K562 (cell line): ENCODE data around the gene CTNNBL1. TPM values are rescaled to one million over a fixed set of nuclear protein-coding genes. Genes with fewer than 3 reads are reported as not detected.

Experiments used
- CBFA2T2 ChIP-seq: fragments of 450-650 bp; conservative IDR thresholded peaks from 2 replicates; pipeline ENCODE4 v1.6.1; 2017; ENCODE audit warnings: mild to moderate bottlenecking
- CREB1 ChIP-seq, 2 experiments: sonication (generic) in 1 of 2; formaldehyde crosslinking in 1 of 2; IDR thresholded peaks; 2 replicates each; pipeline versions ENCODE4 v1.6.1 to v1.8.0; 2012 to 2022; ENCODE audit warnings: inconsistent platforms in 1 of 2, mild to moderate bottlenecking in 1 of 2, missing genetic modification reagents in 1 of 2, moderate library complexity in 1 of 2
- E2F5 ChIP-seq: sonication (generic); formaldehyde crosslinking; IDR thresholded peaks from 2 replicates; pipeline ENCODE4 v1.8.0; 2022; ENCODE audit warnings: mild to moderate bottlenecking, missing genetic modification reagents
- ELF4 ChIP-seq: fragments of 450-650 bp; formaldehyde crosslinking; IDR thresholded peaks from 2 replicates; pipeline ENCODE4 v1.4.0; 2022; ENCODE audit warnings: missing genetic modification characterization
- EP300 ChIP-seq: IDR thresholded peaks from 2 replicates; pipeline ENCODE4 v1.6.1; 2012; ENCODE audit warnings: low read length, improper control_type of control experiment
- FOXM1 ChIP-seq, 2 experiments: fragments of 450-650 bp in 1 of 2; sonication (generic) in 1 of 2; formaldehyde crosslinking in 1 of 2; IDR thresholded peaks; 2 replicates each; pipeline versions ENCODE4 v1.6.1 to v1.9.0; 2017 to 2022; ENCODE audit warnings: low read depth in 2 of 2, mild to moderate bottlenecking in 2 of 2, missing genetic modification reagents in 1 of 2, moderate library complexity in 1 of 2
- HMG20B ChIP-seq: fragments of 250-450 bp; sonication (Bioruptor Pico); IDR thresholded peaks from 2 replicates; pipeline ENCODE4 v1.5.0; 2021; ENCODE audit warnings: mild to moderate bottlenecking
- HMGN3 ChIP-seq: IDR thresholded peaks from 2 replicates; pipeline ENCODE4 v1.6.1; 2011; ENCODE audit warnings: borderline replicate concordance, low read depth, mild to moderate bottlenecking, mixed read lengths, low read length; ENCODE audit not compliant: insufficient read length; ENCODE audit errors: extremely low read depth
- KDM5B ChIP-seq: fragments of 200-600 bp; sonication (generic); IDR thresholded peaks from 2 replicates; pipeline ENCODE4 v1.6.1; 2012; ENCODE audit warnings: low read depth, mild to moderate bottlenecking, moderate library complexity, low read length, control low read depth, inconsistent platforms; ENCODE audit not compliant: insufficient replicate concordance
- MAZ ChIP-seq, 2 experiments: fragments of 450-650 bp in 1 of 2; sonication (generic) in 1 of 2; formaldehyde crosslinking; IDR thresholded peaks in 1 of 2; conservative IDR thresholded peaks in 1 of 2; 2 replicates each; pipeline versions ENCODE4 v1.4.0 to v1.5.0; 2020; ENCODE audit warnings: mild to moderate bottlenecking in 1 of 2, missing genetic modification reagents in 1 of 2
- MYNN ChIP-seq, 2 experiments: sonication (generic); formaldehyde crosslinking in 1 of 2; IDR thresholded peaks; 2 replicates each; pipeline versions ENCODE4 v1.5.0 to v1.6.1; 2016 to 2020; ENCODE audit warnings: antibody characterized with exemption in 1 of 2, missing genetic modification reagents in 1 of 2
- PTTG1 ChIP-seq: fragments of 450-650 bp; IDR thresholded peaks from 2 replicates; pipeline ENCODE4 v1.6.1; 2016; ENCODE audit warnings: low read depth, mild to moderate bottlenecking, missing genetic modification characterization, missing compliant biosample characterization
- PURB ChIP-seq: sonication (generic); formaldehyde crosslinking; IDR thresholded peaks from 2 replicates; pipeline ENCODE4 v1.9.0; 2021; ENCODE audit warnings: low read depth, mild to moderate bottlenecking, missing genetic modification reagents
- SETDB1 ChIP-seq: IDR thresholded peaks from one replicate; pipeline ENCODE4 v1.6.1; 2012; ENCODE audit warnings: low read length, control low read depth, inconsistent platforms
- SRSF7 ChIP-seq: fragments of 200-400 bp; formaldehyde crosslinking; optimal IDR thresholded peaks from 2 replicates; pipeline ENCODE3; 2017; ENCODE audit warnings: mild to moderate bottlenecking, low read depth, low read length
- TCF15 ChIP-seq: fragments of 250-450 bp; sonication (Bioruptor Pico); IDR thresholded peaks from 2 replicates; pipeline ENCODE4 v1.8.0; 2022; ENCODE audit warnings: moderate library complexity, mild to moderate bottlenecking, inconsistent platforms
- ZBTB2 ChIP-seq: fragments of 450-650 bp; IDR thresholded peaks from 2 replicates; pipeline ENCODE4 v1.6.1; 2016; ENCODE audit warnings: antibody characterized with exemption
- ZNF274 ChIP-seq: IDR thresholded peaks from 2 replicates; pipeline ENCODE4 v1.6.1; 2011; ENCODE audit warnings: low read depth, mild to moderate bottlenecking, low read length, moderate library complexity, borderline replicate concordance
- ZNF395 ChIP-seq: fragments of 200-800 bp; sonication (Bioruptor generic); IDR thresholded peaks from 2 replicates; pipeline ENCODE4 v1.6.1; 2017; ENCODE audit warnings: missing genetic modification characterization, missing compliant biosample characterization
- ZNF449 ChIP-seq: fragments of 250-450 bp; sonication (Bioruptor Pico); IDR thresholded peaks from 2 replicates; pipeline ENCODE4 v1.8.0; 2022; ENCODE audit warnings: moderate library complexity, mild to moderate bottlenecking, inconsistent platforms
- polyA plus RNA-seq, 8 experiments: library from polyadenylated mRNA; depleted of rRNA in 4 of 8; stranded (reverse) in 5 of 8; unstranded in 3 of 8; fragments of >200 nt; fragmentation: Nextera tagmentation in 2 of 8; fragmentation: Illumina TruSeq in 1 of 8; extraction: Ambion mirVana in 2 of 8; extraction: Trizol in 1 of 8; gene quantifications; 2 replicates each; pipeline versions ENCODE4 v1.2.1 to v1.2.3, GENCODE V29; 2011 to 2014; ENCODE audit warnings: inconsistent platforms in 1 of 8, missing spikeins in 1 of 8
- total RNA-seq, 7 experiments: library from RNA; depleted of rRNA in 6 of 7; stranded (reverse); fragments of >200 nt in 6 of 7; fragmentation: Illumina TruSeq in 2 of 7; extraction: Trizol in 2 of 7; gene quantifications; 2 replicates each; pipeline versions ENCODE4 v1.2.1 to v1.2.3, GENCODE V29; 2011 to 2021; ENCODE audit warnings: low replicate concordance in 1 of 7

The CTNNBL1 gene
- total and polyA plus RNA-seq, 9 of the 15 experiments (the other 6 are each of a cell fraction or from before 2014, with no cell fraction given) = 32.4 to 85.6 (median 43.6) TPM

GRCh38 chr20:37693635-37694626 lies at the start of gene CTNNBL1 (continued):
- no peak for TF ChIP-seq ZNF395 (CRISPR knock-in tag)
- no peak for TF ChIP-seq TCF15 (CRISPR knock-in tag)
- no peak for TF ChIP-seq EP300
- TF ChIP-seq HMG20B (CRISPR knock-in tag) = no peak
- no peak for TF ChIP-seq CBFA2T2
- no peak for TF ChIP-seq PURB (CRISPR knock-in tag)
- TF ChIP-seq CREB1 (IDR thresholded peaks at IDR 0.05) = peak; percentile 63
- no peak; the same call in 1 of the 2 replicates for TF ChIP-seq CREB1 (CRISPR knock-in tag; IDR thresholded peaks at IDR 0.05)
- TF ChIP-seq FOXM1 (IDR thresholded peaks at IDR 0.05; ENCODE audit: low read depth) = no peak
- no peak for TF ChIP-seq FOXM1 (CRISPR knock-in tag; IDR thresholded peaks at IDR 0.05; ENCODE audit: low read depth)
- TF ChIP-seq MAZ (CRISPR knock-in tag; conservative IDR thresholded peaks at IDR 0.05 in 1 of 2, IDR thresholded peaks at IDR 0.05 in 1 of 2) = peak in 1 of 2 experiments; percentile 51; a peak in 1 of 4 replicates
- no peak for TF ChIP-seq MYNN (IDR thresholded peaks at IDR 0.05)
- TF ChIP-seq MYNN (CRISPR knock-in tag; IDR thresholded peaks at IDR 0.05) = no peak
- no peak for TF ChIP-seq ZNF274
- no peak for TF ChIP-seq ZBTB2
- TF ChIP-seq ZNF449 (CRISPR knock-in tag) = no peak
- TF ChIP-seq PTTG1 (tag) = no peak
- TF ChIP-seq SETDB1 = no peak
- TF ChIP-seq E2F5 (CRISPR knock-in tag) = no peak
- no peak for TF ChIP-seq ELF4 (CRISPR knock-in tag)
- TF ChIP-seq HMGN3 = peak; percentile 71
- TF ChIP-seq KDM5B = peak; percentile 74
- no peak for TF ChIP-seq SRSF7
